ENCODE data around the gene HOXB7.

HOXB7 gene

DNA sequence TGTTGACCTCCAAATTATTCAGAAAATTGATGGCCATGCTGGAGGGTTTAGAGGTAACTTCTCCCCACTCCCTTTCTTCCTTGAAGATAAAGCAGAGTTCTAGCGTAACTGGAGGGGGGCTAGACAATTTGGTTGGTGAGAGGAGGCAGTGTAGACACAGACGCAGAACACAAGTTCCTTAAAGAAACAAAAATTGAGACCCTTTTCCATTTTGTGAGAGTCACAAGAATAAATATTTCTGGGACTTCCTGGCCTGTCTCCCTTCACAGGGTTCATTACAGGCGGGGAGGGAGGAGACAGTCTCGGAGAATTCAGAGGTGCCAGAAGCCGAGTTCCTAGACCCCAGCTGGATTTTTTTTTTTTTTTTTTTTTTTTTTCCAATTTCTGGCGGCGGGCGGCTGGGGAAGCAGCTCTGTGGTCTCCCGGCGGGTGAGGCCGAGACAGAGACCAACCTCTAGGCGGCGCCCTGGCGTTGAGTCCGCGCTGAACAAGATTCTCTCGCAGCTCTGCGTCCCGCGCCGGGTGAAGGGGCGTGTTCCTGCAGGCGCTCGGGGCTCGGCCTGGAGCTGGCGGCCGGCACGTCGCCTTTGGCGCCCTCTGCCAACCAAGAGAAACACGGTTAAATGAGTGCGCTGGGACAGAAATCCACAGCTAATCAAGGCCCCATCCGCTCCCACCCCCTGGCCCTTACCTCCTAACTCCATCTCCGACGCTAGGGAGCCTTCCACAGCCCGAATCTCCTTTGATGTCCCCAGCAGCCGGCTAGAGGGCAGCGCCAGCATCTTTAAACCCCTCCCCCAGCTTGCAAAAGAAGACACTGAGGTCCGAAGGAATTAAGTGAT is 25.6 kb upstream of the HOXB7 start:
- no peak for DNase-seq (ENCODE audit: low spot score)

DNA sequence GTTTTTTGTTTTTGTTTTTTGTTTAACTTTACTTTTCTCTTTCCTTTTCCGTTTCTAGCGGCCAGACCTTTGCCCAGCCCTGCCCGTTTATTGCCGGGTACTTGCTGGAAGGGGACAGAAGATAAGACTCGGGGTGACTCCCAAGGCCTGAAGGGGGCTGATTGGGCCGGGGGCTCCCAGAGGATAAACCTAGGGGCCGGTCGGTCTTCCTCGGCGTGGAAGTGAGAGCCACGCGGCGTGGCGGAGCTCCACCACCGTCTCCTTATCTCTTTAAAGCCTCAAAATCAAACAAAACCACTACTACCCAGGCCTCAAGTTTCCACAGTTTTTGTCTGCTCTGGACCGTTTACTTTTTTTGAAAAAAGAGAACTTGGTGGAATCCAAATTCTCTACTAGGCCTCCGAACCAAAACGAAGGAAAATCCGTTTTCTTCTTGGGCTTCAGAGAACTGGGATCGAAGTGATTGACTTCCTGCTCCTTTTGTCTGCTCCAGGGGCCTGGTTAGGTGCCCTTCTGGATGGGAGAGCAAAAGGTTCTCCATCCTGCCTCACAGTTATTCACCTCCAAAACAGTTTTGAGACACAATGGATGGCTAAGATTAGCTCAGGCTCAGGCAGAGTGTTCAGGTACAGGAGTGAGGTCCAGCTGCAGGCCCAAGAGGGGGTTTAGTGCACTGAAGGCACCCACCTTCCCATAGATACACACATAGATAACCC is 23.8 kb upstream of the HOXB7 start:
- DNase-seq (ENCODE audit: low spot score): no peak

DNA sequence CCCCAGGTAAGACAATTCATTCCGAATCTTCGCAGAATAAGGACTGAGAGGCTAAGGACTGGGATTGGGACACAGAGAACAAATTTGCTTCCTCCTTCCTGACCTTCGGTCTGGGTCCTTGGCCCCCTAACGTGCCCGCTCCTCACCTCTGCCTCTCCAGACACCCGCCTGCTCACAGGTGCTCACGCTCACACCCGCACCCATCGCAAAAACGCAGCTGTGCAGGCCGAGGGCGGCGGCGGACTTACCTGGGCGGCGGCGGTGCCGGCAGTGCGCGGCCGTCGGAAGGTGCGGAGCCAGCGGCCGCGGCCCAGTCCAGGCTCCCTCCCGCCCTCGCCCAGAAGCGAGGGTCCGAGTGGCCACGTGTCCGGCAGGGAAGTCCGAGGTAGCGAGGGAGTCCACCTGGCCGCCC is 22.5 kb upstream of the HOXB7 start:
- no peak for DNase-seq (ENCODE audit: low spot score)

DNA sequence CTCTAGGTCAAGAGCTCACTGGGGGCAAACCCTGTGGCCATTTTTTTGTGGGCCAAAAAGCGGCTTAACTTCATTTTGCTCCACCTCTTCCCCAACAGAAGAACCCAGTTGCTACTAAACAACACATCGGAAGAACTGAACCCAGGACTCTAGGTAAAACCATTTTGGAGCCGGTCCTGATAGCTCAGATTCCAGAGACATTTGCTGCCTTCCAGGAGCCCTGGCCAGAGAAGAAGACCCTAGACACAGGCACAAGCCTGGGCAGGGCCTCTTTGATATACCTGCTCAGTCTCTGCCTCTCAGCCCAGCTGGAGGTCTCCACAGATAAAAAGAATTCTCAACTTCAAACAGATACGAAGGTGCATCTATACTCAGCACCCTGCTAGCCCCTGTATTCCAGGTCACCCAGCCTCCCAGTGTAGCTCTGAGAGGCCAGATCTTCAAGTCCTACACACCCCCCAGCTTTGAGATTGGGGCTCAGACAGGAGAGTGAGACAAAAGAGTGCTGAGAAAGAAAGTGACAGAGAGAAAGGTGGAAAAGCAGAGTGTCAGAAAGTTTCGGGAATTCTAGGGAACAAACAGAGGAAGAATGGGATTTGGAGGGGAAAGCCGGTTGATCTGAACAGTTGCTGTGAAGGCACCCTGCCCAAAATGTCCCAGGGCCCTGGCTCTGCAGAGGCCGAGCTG is 21.9 kb upstream of the HOXB7 start:
- no peak for DNase-seq (ENCODE audit: low spot score)

DNA sequence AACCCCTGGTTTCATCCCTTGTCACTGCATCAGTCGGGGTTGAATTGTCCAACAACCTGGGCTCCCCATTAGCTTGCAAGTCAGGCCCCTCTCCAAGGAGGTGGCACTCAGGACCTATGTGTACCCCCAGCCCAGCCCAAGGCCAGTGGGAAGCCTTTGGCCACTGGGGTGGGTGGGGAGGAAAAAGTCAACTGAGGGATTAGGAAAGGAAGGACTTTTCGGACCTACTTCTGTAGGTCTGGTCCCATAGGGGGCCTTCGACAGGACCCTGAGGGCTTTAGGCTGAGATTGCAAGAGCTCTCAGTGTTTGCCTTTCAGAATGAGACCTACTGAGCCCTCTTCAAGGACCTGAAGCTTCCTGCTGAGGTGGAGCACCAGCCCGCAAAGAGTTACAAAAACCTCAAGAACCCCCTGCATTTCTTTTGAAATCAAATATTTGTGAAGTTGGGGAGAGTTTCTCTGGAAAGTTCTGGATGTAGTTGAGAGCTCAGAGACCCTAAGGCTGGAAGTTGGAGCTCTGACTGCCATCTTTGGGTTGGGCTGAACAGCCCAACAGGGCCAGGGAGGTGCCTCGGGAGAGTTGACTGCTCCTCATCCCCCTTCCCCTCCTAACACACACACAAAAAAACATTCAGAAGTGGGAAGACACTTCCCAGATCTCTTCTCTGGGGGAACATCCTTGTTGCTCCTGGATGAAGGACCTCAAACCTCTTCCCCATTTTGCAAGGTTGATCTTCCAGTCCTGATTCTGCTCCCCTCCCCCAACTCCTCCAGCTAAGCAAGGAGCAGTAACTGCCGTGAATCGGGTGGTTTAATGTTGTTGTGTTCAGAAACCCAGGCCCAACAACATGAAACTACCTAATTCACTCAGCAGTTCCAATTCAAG is 21.1 kb upstream of the HOXB7 start:
- no peak for DNase-seq (ENCODE audit: low spot score)

DNA sequence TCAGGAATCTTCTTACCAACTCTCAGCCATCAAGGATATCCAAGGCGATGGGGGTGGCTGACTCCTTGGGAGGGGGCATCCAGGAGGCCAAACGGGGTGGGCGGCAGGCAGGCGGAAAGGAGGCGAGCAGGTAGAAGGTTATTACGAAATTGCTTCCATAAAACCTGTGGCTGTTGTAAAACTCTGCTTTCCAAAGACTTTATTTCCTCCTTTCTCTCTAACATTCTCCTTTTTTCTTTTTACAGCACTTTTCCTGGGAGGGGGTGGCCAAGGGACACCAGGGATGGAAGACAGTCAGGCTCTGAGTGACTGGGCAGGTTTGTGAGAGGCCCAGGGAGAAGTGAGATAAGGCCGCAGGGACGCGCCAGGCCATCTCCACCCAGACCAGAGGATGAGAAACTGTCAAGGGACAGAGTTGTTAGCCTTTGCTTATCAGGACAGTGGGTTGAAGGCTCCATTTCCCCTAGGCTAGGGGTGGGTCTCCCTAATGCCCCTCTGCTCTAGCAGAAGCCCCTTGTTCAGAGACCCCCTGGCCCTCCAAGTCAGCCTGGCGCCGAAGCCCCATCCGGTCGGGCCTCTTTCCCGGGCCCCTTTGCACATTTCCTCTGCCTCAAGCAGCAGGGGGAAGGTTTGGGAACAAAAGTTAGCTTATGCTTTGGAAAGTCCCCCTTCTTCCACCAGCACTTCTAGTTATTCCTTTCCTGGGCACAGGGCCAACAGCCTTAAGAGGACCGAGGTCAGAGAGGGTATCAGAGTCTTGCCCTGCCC is 20.3 kb upstream of the HOXB7 start:
- DNase-seq (ENCODE audit: low spot score): no peak

DNA sequence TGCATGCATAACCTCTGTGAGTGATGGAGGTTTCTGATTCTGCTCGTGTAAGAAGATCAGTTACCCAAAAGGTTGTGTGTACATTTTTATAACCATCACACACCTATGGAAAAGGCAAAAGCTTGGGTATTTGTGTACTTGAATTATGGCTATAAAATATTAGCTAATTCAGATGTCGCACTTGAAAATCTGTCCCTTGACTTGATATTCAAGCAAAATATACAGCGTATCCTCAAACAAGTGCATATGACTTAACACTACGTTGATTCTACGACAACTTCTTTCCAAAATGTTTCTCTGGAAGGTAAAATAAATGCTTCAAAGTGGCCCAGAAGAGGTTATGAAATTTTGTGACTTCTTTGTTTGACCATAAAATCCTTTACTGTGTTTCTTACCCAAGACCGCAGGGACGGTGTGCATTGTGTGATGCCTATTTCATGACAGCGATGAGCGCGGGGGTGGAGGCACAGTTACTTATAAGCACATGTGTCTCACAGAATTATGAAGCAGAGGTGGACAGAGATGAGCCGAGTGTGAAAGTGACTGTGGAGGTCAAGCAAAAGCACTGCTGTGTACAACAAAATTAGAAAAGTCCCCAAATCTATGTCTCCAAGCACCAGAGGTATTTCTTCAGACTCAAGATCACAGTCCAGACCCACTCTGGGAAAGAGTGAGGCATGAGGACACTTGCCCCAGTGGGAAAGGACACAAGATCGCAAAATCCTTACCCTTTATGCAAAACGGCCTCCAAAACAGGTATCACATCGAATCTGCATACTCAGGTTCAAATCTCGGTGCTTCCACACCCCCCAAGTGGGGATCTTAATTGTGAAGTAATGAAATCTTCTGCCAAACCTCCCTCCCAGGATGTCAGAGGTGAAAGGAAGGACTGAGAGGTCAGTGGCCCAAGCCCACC is 19.4 kb upstream of the HOXB7 start:
- no peak for DNase-seq (ENCODE audit: low spot score)

DNA sequence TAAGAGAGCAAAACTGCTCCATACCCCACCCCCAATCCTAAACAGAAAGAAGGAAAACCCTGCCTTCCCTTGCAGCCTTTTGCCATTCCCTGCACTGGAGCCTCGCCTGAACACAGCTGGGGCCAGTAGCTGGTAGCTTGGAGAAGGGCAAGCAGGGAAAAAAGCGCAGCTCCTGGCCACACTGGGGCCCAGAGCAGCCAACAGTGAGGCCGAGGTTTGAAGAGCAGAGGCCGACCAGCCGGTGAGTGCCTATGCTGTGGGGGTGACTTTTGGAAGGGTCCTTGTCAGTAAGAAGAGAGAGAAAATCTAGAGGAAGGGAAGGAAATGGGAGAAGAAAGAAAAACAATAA is 18.6 kb upstream of the HOXB7 start:
- DNase-seq (ENCODE audit: low spot score): no peak

DNA sequence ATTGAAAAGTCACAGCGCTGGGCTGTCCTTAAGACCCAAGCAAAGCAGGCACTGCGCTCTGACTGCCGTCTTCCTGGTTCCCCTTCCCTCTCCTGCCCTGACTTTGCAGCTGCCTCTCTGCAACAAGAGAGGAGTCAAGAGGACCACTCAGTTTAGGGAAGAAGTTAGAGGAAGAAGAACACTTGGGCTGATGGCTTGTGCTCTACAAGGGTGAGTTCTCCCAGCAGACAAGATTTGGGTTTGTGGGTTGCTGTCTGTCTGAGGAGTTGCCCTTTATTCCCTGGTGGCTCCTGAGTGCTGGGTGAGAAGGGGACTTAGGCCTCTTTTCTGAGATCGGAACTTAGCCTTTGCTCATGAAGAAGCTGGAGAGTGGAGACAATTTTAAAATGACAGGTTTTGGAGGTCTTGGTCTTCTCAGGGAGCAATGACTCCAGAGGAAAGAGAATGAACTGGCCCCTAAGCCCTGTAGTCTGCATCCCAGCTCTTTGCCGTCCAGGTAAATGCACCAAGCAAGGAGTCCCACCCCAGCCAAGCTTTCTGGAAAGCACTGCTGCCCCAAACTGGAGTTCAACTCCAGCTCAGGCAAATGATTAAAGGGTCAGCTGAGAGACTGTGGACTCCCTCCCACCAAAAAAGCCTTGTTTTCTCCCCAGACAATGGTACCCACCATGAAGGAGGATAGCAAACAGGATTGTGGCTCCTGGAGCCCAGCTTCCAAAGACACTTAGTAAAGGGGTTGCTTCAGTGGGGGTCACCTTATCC is 18.0 kb upstream of the HOXB7 start:
- DNase-seq (ENCODE audit: low spot score): no peak

DNA sequence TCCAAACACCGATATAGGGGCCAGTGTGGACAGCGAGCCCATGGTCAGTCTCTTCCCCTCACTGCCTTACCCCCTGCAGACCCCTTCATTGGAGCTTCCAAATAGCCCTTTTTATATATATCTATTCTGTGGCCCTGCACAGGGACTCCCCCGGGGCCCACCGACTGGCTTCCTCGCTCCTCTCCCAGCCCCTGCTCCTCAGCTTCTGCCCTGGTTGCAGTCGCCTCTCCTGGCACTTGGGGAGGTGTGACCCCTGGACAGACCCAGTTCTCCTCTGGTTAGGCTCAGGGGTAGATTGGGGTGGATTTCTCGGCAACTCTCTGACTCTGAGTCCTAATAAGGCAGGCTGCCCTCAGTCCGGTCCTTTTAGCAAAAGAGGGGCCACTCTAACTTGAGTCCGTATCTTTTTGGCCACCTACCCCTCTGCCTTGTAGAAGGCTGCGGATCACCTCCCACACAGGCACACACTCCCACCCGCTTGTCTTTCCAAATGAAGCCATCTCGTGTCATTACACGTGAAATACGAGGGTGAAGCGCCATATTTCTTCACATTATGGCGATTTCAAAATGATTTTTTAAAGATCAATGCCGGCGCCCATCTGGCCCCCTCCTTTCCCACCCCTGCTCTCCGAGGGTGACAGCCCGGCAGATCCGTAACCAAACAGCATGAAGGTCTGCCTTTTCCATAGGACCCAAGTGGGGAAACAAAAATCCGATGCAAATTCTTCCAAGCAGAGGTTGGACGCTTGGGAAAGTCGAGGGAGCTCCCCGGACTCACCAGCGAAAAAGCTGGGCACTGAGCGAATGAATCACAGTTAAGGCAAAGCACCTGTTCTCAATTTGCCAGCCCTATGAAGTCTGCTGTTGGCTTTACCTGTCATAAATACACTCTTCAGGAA is 17.1 kb upstream of the HOXB7 start:
- no peak for DNase-seq (ENCODE audit: low spot score)

DNA sequence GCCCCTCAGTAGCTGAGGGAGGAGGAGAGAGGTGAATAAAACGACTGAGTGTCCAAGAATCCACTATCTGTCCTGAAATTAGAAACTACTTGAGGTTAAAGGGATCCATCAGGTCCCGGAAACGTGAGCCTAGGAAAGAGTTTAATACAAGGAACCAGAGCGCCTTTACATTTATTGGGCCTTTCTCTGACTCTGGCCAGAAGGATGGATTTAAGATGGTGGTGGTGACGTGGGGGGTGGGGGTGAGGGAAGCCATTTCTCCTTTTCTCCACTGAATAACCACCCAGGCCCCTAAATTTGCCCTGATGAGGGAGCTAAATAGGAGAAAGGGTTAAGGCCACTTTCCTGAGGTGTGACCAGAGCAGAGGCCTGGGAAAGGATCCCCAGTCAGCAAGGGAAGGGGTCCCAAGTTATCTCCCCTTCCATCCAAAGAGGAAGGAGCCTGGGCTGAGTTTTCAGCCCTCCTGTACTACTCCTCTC is 16.3 kb upstream of the HOXB7 start:
- no peak for DNase-seq (ENCODE audit: low spot score)

DNA sequence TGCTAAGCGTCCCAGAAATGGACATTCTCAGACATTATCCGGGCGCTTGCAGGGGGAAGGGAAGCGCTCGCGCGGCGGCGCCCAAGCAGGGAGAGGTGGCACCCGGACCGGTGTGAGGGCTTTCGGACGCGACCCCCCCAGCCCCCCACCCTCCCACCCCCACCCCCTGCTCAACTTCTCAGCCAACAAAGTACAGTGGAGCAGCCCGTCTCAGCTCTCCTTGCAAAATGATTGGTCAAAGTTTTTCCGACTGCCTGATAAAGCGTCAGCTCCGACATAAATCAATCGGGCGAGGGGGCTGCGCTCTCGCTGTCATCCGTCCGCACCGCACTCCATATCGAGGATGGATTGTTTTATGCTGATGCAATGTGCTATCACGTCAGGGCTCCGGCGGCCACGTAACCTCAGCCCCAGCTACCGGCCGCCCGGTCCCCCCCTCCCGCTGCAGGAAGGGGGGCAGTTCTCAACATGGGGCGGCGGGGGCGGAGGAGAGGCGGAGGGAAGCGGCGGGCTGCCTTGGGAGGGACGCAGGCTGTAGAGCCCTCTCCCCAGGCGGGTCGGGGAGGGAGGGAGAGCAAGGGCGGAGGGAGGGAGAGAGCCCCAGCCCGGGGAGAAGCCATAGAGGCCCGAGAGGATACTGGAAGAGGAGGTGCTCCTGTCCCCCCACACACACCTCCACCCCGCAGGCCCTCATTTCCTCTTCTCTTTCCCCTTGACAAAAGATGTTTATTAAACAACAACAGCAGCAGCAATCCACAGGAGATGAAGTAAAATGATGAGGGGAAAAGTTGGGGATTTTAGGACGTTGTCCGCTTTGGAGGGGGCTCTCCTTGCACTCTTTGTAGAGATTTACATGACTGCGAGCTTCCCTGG is 15.7 kb upstream of the HOXB7 start, which contains the start of gene HOXB9:
TSS of gene HOXB9 (minus strand) at position 114 of the 873 bp plus-strand sequence. CDS start at position 25, 89 bp downstream.
- DNase-seq (ENCODE audit: low spot score): no peak

DNA sequence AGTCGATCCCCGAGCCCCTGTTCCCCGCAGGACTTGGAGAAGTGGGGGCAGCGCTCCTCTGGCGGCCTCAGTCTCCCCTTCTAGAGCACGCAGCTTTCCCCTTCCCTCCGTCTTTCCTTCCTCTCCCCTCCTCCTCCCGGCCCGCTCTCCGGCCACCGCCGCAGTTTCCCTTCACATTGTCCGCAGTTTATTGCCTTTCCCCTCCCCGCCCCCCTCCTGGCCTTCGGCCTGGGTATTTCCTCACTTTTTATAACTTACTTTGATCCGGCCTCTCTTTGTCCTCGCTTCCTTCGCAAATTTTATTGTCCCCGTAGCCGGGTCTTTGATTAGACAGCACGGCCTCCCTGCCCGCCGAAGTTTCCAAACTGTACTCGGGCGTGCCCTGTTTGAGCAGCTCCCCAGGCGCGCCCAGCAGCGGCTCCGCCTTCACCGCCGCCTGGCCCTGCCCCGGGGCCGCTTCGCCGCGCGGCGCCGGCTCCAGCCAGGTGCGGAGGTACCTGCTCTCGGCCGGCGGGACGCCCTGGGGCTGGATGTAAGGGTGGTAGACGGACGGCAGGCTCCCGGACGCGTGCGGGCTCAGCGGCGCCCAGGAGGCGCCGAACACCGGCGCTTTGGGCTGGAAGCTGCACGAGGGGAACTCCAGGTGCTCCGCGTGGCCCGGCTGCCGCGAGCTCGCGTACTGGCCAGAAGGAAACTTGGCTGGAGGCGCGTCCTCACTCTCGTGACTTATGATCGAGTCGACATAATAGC is 14.9 kb upstream of the HOXB7 start:
- DNase-seq (ENCODE audit: low spot score): no peak

DNA sequence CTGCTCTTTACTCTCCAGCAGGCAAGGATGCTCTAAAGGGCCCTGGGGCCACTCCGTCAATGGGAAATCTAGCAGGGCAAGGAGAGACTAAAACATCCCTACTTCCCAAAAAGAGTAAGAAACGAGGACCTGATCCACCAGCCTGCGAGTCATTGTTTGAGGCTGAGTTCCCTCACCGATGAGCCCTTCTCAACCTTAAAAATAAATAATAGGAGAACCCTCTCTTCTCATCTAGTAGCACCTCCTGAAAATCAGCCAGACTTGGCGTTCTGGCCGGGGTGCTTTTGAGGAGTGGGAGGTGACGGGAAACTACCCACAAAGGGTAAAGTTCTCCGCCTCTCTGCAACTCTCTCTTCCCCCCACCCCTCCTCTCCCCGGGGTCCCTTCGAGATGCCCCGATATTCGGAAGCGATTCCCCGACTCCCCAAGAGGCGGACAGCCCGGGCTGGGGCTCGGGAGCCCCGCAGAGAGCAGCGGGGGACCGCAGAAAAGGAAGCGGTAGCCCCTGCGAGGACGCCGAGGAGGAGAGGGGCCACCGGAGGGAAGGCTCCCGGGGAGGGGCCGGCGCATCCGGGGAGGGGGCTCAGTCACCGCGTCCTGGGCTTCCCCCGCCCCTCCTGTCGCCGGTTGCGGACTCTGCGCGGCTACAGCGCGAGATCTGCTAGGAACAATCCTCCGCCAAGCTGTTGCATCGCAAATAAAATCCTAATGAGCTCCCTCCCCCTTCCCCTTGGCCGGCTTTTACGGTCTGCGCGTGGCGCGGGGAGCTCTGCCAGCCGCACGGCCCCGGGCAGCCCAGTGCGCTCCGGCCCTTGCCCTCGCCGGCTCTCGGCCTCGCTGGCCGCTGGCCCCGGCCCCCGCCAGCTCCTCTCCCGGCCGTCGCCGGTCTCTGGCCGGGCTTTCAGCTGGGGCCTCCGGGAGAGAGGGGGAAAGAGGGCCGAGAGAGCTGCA is 14.0 kb upstream of the HOXB7 start:
- DNase-seq (ENCODE audit: low spot score): no peak

DNA sequence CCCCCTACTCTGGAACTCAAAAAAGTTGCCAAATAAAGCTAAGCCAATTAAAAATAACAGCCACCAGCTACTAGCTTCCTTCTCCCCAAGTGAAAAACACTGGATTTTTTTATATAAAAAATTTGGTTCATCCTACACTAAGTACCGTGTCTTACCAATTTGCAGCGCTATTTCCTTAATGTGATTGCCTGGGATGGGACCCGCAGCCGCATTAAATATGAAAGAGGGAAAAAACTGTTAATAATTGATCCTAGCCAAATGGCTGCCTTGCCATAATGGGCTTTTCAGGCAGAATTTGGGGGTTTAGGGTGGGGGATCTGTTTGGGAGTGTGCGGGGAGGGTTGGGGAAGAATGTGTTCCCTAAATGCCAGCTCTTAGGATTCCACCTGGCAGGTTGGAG is 13.3 kb upstream of the HOXB7 start:
- DNase-seq (ENCODE audit: low spot score): no peak
